Activated CD4-positive, alpha-beta T cell treated with anti-CD3 and anti-CD28 coated beads for 24 hours (primary cell): ENCODE results near the gene RAB3D.
"Not testable (repeated sequence)": the region's sequence is repeated elsewhere in the genome, so short reads cannot be mapped to it uniquely, and the experiment has no call there.

Experiments used
- DNase-seq, 2 donors: peaks; one replicate each; pipeline ENCODE4 v3.0.0-alpha.2; 2020; ENCODE audit warnings: low read depth in 2 of 2

RAB3D gene

DNA sequence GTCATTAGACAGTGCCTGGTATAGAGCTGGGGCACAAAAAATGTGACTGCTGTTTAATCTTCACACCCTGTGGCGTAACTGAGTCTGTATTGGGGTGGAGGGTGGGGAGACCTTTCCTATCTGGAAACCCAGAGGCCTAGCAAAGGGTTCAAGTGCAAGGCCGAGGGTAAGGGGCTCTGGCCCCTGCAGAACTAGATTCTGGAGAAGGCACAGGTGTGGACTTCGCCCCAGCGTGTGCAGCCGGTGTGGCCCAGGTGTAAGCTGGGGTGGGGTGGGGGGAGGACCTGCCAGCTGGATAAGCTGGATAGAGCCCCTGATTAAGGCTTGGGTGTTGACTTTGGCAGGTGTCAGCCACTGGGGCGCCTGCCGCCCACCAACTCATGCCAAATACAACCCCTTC is 1.3 kb downstream of the RAB3D start:
- DNase-seq = no peak

DNA sequence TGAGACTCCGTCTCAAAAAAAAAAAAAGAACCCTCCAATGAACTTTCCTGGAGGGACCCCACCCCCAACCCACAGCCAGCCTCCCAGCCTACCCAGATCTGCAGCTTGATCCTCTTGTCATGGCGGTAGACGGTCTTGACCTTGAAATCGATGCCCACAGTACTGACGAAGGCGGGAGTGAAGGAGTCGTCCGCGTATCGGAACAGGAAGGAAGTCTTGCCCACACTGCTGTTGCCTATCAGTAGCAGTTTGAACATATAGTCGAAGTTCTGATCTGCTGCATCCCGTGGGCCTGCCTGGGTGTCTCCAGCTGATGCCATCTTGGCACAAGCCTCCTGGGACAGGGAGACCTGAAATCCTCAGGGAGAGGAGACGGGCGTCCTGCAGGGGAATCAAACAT is 2.4 kb downstream of the RAB3D start:
- no peak for DNase-seq

DNA sequence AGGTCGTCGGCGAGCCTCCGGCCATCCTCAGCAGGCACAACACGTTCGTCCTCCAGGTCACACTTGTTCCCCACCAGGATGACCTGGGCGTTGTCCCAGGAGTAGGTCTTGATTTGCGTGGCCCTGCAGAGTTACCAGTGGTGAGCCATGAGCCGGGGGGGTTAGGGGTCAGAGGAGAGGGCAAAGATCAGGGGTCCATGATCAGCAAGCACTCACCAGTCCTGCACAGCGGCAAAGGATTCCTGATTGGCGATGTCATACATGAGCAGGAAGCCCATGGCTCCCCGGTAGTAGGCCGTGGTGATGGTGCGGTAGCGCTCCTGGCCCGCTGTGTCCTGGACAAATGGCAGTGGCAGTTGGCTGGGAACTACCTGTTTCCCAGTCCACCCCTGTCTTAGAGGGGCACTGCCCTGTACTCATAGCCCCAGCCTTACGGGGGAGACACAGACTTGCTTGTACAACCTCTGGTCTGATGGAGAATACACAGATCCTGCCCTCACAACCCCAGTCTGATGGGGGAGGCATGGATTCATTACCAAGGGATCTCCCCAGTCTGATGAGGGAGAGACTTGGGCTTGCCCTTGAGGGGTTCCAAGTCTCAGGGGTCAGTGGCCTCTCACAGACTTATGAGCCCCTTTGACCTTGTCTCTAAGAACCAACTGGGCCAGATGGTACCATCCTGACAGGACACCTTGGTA is 3.9 kb downstream of the RAB3D start:
- no peak for DNase-seq

- not testable (repeated sequence) for DNase-seq
Measured at GRCh38 chr19:11333838-11334237, 5.6 kb downstream of the RAB3D start.

DNA sequence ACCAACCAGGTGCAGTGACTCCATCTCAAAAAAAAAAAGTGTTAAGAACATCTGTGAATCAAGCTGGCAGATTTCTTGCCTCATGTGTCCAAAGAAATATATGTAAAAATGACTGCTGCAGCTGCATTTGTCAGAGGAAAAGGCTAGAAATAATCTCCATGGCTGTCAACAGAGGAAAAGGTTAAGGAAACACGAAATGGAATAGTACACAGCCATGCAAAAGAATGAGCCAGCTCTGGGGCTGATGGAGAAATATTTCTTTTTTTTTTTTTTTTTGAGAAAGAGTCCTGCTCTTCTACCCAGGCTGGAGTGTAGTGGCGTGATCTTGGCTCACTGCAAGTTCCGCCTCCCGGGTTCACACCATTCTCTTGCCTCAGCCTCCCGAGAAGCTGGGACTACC is 6.6 kb downstream of the RAB3D start:
- DNase-seq = no peak

- DNase-seq = no peak
Measured at GRCh38 chr19:11331502-11331901, 8.0 kb downstream of the RAB3D start.

- no peak for DNase-seq
Measured at GRCh38 chr19:11330127-11330526, 9.3 kb downstream of the RAB3D start.

GRCh38 chr19:11325544-11325943 is 13.9 kb downstream of the RAB3D start:
- no peak for DNase-seq

DNA sequence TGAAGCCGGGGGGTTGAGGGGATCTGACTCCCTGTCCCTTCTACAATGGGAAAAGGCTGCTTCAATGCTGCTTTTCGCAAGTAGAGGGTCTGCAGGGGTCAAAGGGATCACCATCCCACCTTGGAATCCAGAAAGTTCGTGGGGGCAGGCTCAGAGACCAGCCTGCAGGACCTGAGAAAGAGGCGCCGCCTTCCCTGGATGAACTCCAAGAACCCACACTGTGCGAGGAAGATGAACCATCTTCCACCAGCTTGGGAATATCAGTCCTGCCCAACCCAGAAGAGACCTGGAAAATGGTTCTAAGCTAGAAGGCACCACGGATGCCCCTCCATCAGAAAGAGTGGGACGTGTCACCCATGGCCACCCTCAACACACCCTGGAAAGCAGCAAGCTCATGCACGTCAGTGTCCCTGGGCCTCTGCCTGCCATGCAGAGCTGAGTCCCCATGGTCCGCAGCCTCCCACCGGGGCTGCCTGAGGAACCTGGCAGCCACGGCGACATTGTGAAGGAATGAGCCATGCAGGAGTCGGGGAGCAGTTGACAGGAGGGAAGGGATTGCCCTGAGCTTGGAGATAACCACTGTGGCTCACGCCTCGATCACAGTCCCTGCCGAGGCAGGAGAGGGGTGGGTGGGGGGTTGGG is 14.6 kb downstream of the RAB3D start:
- DNase-seq = no peak

GRCh38 chr19:11324079-11324661 is 15.3 kb downstream of the RAB3D start:
- no peak for DNase-seq

DNA sequence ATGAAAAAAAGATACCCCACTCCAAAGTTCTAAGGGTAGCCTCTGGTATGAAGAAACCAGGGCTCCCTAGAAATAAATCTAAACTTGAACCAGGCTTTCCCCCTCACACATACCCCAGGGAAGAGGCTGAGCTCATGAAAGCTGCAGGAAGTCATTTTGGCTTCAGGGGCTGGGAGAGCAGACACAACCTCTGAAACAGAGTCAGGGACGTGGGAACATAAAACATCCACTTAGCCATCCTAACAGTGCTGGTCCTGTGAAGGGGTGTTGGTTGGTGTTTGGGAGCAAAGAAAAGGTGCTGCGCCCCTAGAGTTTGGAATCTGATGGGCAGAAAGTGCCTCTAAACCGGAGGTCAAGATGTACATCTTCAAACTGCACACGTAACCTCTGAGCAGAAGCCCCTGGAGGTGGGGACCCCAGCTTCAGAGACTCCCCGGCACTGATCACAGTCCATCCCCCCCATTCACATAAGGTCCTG is 15.8 kb downstream of the RAB3D start:
- DNase-seq = no peak

DNA sequence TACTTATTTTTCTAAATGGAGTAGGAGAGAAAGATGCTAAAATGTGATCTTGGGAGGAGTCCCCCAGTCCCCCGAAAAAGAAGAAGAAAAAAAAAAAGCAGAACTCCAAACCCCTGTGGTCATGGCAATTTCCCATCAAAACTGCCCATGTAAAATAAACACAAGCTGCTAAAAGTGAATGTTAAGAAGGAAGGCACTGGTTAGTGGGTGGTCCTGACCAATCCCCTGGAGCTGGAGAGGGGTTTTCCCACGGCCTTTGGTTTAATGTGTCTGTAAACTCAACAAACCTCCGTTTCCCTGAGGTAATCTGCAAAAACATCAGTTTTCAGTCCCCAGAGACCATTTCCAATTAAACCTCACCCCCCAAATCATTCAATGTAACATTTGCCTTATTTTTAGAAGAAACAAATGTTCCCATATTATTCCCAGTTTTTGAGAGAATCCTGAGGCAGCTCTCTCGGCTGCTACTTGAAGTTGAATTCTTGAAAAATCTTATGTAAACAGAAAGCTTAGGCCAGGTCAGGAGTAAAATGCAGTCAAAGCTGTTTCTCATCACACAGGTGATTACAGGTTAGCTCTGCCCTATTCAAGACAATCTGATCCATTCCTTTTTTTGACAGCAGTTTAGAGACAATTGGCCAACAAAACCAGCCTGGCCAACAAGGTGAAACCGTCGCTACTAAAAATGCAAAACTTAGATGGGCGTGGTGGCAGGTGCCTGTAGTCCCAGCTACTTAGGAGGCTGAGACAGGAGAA is 17.0 kb downstream of the RAB3D start:
- no peak for DNase-seq

DNA sequence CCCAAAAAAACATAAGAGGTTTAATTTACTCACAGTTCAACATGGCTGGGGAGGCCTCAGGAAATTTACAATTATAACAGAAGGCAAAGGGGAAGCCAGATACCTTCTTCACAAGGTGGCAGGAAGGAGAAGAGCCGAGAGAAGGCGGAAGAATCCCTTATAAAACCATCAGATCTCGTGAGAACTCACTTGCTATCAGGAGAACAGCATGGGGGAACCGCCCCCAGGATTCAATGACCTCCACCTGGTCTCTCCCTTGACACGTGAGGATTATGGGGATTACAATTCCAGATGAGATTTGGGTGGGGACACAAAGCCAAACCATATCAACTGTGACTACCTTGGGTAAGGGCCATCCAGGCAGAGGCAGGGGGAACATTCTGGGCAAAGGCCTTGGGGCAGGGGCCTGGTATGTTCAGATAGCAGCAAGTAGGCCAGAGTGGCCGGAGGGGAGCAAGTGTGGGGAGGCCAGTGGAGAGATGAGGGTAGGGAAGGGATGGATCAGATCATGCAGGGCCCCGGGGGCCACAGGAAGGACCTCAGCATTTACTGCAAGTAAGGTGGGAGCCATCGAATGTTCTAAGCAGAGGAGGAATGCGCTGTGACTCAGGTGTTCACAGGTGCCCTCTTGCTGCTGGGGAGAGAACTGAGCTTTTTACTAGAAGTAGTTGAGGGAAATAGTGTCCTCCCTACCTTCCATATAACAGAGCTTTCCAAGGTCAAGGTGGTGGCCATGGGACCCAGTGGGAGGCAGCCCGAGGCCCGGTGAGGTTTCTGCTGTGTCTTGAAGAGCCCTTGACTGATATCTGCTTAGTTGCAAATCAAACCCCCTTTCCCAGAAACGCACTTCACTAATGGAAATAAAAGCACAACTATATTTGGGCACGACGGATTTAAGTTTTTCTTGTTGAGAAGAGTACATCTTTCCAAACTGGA is 18.0 kb downstream of the RAB3D start:
- no peak for DNase-seq

DNA sequence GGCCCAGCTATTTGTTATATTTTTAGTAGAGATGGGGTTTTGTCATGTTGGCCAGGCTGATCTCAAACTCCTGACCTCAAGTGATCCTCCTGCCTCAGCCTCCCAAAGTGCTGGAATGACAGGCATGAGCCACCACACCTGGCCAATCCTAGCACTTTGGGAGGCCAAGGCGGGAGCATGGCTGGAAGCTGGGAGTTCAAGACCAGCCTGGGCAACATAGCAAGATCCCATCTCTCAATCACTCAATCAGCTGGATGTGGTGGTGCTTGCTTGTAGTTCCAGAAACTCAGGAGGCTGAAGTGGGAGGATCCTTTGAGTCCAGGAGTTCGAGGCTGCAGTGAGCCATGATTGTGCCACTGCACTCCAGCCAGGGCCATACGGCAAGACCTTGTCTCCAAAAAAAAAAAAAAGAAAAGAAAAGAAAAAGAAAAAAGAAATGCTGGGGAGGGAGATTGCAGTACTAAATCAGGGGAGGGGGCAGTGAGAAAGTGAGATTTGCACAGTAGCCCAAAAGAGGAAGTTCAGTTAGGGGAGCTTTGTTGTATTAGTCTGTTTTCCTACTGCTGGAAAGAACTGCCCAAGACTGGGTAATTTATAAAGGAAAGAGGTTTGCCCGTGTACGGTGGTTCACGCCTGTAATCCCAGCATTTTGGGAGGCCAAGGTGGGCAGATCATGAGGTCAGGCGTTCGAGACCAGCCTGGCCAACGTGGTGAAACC is 19.0 kb downstream of the RAB3D start:
- DNase-seq = not testable (repeated sequence)

DNA sequence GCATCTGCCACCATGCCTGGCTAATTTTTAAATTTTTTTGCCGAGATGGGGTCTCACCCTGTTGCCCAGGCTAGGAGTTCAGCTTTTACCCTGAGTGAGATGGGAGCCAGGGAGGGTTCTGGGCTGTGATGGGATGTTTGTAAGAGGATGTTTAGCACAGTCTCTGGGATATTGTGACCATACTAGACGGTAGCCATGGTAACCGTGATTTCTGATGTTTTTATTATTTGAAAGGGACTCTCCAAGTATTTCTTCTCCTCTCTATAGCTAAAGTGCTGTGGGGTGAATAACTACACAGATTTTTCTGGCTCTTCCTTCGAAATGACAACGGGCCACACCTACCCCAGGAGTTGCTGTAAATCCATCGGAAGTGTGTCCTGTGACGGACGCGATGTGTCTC is 33.1 kb downstream of the RAB3D start:
- DNase-seq = no peak

- no peak for DNase-seq
Measured at GRCh38 chr19:11304936-11305335, 34.5 kb downstream of the RAB3D start.

DNA sequence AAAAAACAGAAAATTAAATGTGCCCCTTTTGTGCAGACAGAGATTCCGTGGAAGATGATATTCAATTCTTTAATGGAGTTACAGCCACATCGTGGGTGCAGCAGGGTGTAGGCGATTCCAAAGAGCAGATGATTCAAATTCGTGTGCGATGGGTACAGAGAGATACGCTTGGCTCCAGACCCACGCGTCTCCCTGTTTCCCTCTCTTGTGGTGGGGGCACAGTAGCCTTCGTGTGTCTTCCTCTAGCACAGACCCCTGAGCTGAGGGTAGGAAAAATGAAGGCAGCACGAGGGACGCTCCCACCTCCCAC is 38.7 kb downstream of the RAB3D start:
- DNase-seq = no peak

GRCh38 chr19:11299946-11300810 is 39.3 kb downstream of the RAB3D start:
- DNase-seq = no peak

DNA sequence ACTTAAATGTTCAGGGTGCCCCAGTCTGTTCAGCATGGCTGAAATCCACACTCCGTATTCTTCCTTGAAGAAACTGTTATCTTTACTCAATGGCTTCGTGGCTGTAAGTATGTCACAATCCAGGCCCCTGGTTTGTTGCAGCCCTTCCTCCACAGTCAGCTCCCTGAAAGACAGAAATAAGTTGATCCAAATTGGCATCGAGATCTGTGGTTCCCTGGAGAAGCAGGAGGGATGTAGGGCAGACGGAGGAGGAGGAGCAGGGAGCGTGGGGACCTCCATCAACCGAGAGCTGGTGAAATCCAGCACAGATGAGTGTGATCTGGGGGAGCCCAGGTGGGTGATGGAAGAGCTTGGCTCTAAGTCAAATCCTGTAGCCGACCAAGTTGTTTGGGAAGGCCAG is 43.2 kb downstream of the RAB3D start:
- no peak for DNase-seq

- DNase-seq = no peak
Measured at GRCh38 chr19:11295665-11296245, 43.7 kb downstream of the RAB3D start, which contains the start of gene TSPAN16. Gene TSPAN16, plus strand, starts transcription at chr19:11296160. Its CDS starts 138 bp downstream, at chr19:11296298.
